Measurements from ENCODE around the gene IGF2BP2. TPM values are rescaled to one million over a fixed set of nuclear protein-coding genes. Genes with fewer than 3 reads are reported as not detected.

IGF2BP2 gene
- total and polyA plus RNA-seq, 9 of the 15 experiments (the other 6 are each of a cell fraction or from before 2014, with no cell fraction given): 3.2 to 59.6 (median 30.5) TPM

DNA sequence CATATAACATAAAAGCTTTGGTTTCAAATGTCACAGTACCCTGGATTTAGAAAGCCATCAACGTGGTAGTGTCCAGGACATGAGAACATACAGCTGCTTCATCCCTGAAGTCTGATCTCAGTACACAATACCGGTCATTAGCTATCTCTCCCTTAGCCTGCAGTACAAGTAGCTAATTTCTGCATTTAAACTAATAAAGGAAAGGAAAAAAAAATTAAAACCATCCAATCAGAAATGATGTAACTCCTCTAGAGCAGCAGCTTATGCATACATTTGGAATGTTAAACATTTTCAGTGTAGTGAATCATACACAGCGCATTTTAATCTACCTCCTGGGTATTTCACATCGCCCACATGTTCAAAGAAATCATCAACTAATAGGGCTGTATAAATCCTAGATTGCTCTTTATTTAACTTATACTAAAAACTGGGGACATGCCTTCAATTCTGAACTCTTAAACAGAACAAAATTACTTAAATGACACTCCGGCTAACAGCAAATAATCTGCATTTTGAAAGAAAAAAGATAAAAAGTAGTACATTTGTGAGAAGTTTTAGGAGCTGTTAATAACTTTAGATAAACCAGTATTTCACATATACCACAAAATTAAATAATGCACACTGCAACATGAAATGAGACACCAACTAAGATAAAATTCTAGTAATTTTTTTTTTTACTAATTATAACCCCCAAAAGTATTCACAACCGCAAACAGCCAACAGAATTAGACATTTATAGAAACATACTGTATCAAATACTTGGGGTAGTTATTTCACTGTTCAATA lies 3.7 kb downstream of the IGF2BP2 start:
- Histone ChIP-seq H4K20me1 (replicated peaks; ENCODE audit: control insufficient read depth, insufficient read depth, low read length) (no peaks in the 10 kb centered on the region), H3K27me3 (ENCODE audit: control insufficient read depth in 2 of 2, insufficient read depth in 2 of 2, low read length in 2 of 2) (no peaks in the 10 kb centered on the region), H2AFZ (ENCODE audit: low read depth, low read length) (no peak overlapping the region), H3K4me3 (peak overlapping the region; percentile 14), H3K9me1 (ENCODE audit: control insufficient read depth, insufficient read depth, low read length) (no peaks in the 10 kb centered on the region), H3K36me3 (ENCODE audit: control insufficient read depth, insufficient read depth, low read length) (no peaks in the 10 kb centered on the region), H3K4me1 (replicated peaks in 1 of 2; ENCODE audit: control insufficient read depth in 2 of 2, insufficient read depth in 2 of 2, low read length in 2 of 2) (peaks cover 11 to 18% of the 10 kb centered on the region in 2 experiments; a peak in 4 of 5 replicates), H3K9me3 (replicated peaks; ENCODE audit: control insufficient read depth, insufficient read depth, low read depth, low read length) (no peaks in the 10 kb centered on the region), H3K4me2 (ENCODE audit: insufficient read depth, low read length) (peak overlapping the region; percentile 63), H3K27ac (ENCODE audit: extremely low read depth, low read depth, low read length) (peak overlapping the region; percentile 44; the same call in 2 of the 3 replicates), H3K9ac (ENCODE audit: insufficient read depth in 1 of 2, low read depth in 2 of 2, low read length in 2 of 2) (peak overlapping the region in 1 of 2 experiments; percentile 81; a peak in 2 of 4 replicates), H3K79me2 (ENCODE audit: control insufficient read depth, insufficient read depth, low read length) (peaks cover 94% of the 10 kb centered on the region)
- intact Hi-C loops (cut with micrococcal nuclease): loop anchor here (2.0 to 5.0 kb wide), 2 partner anchors 54 to 86 kb away; no protein-coding TSS in a partner anchor
- no TSS peak for BruUV-seq (replicated peaks)
- ChIA-PET CTCF (ENCODE audit: low intra/inter-chr PET ratio) (no interaction called here), POLR2A (interaction anchor here (0.5 to 3.8 kb wide), 7 partner anchors 8 to 116 kb away, joined by 3 to 17 read pairs (median 4); no protein-coding TSS in a partner anchor)
- DNase-seq (ENCODE audit: extremely low read depth in 1 of 4, low spot score in 3 of 4): peak in 1 of 4 experiments; percentile 63
- 4% methylated on average over 6 of the region's 6 CpGs for WGBS (ENCODE audit: insufficient coverage, low coverage, missing lambda C conversion rate)
- ATAC-seq: peak; percentile 51
- in situ Hi-C loops (cut with MboI): no loop called here
- FAIRE-seq: peak; percentile 75
- TF ChIP-seq ETS2 (tag; IDR thresholded peaks at IDR 0.05; ENCODE audit: borderline replicate concordance, poor library complexity, severe bottlenecking) (no peak), TRIM28 (IDR thresholded peaks at IDR 0.05) (no peak), HDGF (IDR thresholded peaks at IDR 0.05) (no peak), HDAC1 (IDR thresholded peaks at IDR 0.05) (no peak), SMARCE1 (IDR thresholded peaks at IDR 0.05) (peak; percentile 40; the same call in 1 of the 2 replicates), CHD1 (IDR thresholded peaks at IDR 0.05; ENCODE audit: low read length) (peak; percentile 61), JUN (IDR thresholded peaks at IDR 0.05; ENCODE audit: borderline replicate concordance, low read depth, low read length) (peak; percentile 8; the same call in 1 of the 2 replicates), JUN (CRISPR knock-in tag; IDR thresholded peaks at IDR 0.05; ENCODE audit: borderline replicate concordance) (no peak), ZEB2 (IDR thresholded peaks at IDR 0.05) (peak; percentile 18; the same call in 1 of the 2 replicates), DPF2 (IDR thresholded peaks at IDR 0.05) (peak; percentile 39; the same call in 1 of the 2 replicates), PRDM10 (IDR thresholded peaks at IDR 0.05; ENCODE audit: partially characterized antibody) (peak; percentile 35)
- TF ChIP-seq, protein P1, sequence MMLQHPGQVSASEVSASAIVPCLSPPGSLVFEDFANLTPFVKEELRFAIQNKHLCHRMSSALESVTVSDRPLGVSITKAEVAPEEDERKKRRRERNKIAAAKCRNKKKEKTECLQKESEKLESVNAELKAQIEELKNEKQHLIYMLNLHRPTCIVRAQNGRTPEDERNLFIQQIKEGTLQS (IDR thresholded peaks at IDR 0.05): peak; percentile 79
- TF ChIP-seq, protein P1 (CRISPR knock-in tag; conservative IDR thresholded peaks at IDR 0.05): no peak
- TF ChIP-seq, protein P2, sequence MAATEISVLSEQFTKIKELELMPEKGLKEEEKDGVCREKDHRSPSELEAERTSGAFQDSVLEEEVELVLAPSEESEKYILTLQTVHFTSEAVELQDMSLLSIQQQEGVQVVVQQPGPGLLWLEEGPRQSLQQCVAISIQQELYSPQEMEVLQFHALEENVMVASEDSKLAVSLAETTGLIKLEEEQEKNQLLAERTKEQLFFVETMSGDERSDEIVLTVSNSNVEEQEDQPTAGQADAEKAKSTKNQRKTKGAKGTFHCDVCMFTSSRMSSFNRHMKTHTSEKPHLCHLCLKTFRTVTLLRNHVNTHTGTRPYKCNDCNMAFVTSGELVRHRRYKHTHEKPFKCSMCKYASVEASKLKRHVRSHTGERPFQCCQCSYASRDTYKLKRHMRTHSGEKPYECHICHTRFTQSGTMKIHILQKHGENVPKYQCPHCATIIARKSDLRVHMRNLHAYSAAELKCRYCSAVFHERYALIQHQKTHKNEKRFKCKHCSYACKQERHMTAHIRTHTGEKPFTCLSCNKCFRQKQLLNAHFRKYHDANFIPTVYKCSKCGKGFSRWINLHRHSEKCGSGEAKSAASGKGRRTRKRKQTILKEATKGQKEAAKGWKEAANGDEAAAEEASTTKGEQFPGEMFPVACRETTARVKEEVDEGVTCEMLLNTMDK (IDR thresholded peaks at IDR 0.05; ENCODE audit: borderline replicate concordance, insufficient read depth, low read depth, low read length, poor library complexity, severe bottlenecking): no peak
